Endothelial cell (in vitro differentiated cells): Measurements from ENCODE around the gene ZIC2. TPM values are rescaled to one million over a fixed set of nuclear protein-coding genes. Genes with fewer than 3 reads are reported as not detected.
"Not testable (repeated sequence)": the region's sequence is repeated elsewhere in the genome, so short reads cannot be mapped to it uniquely, and the experiment has no call there.

Experiments
- DNase-seq: peaks from one replicate; pipeline ENCODE4 v3.0.0; 2021; ENCODE audit warnings: low spot score
- H3K27ac Mint-ChIP-seq: one replicate; pipeline ENCODE4 v1.8.0; 2021; ENCODE audit warnings: mixed read lengths, inconsistent platforms; ENCODE audit not compliant: unreplicated experiment
- H3K27me3 Mint-ChIP-seq: one replicate; pipeline ENCODE4 v1.8.0; 2021; ENCODE audit warnings: mild to moderate bottlenecking, moderate library complexity, mixed read lengths, inconsistent platforms; ENCODE audit not compliant: unreplicated experiment
- H3K36me3 Mint-ChIP-seq: one replicate; pipeline ENCODE4 v1.8.0; 2021; ENCODE audit warnings: mild to moderate bottlenecking, low read depth, mixed read lengths, inconsistent platforms; ENCODE audit not compliant: unreplicated experiment
- H3K4me1 Mint-ChIP-seq: one replicate; pipeline ENCODE4 v1.8.0; 2021; ENCODE audit warnings: mild to moderate bottlenecking, mixed read lengths, inconsistent platforms; ENCODE audit not compliant: unreplicated experiment
- H3K4me3 Mint-ChIP-seq: one replicate; pipeline ENCODE4 v1.8.0; 2021; ENCODE audit warnings: mild to moderate bottlenecking, mixed read lengths, inconsistent platforms; ENCODE audit not compliant: unreplicated experiment
- H3K9me3 Mint-ChIP-seq: one replicate; pipeline ENCODE4 v1.8.0; 2021; ENCODE audit warnings: mixed read lengths, inconsistent platforms; ENCODE audit not compliant: unreplicated experiment
- total RNA-seq: library from RNA; stranded (reverse); fragmentation: NEBNext Ultra II Directional; extraction: Animal tissue kit (Norgen Biotek cat#: 25700); gene quantifications from one replicate; pipeline ENCODE4 v1.2.1, GENCODE V29; 2021; ENCODE audit not compliant: unreplicated experiment
- TF ChIP-seq, protein P1 (sequence below): fragments of 200-600 bp; sonication (generic); IDR thresholded peaks from one replicate; pipeline ENCODE4 v1.5.0; 2021; ENCODE audit warnings: antibody characterized with exemption; ENCODE audit not compliant: unreplicated experiment

ZIC2 gene
- total RNA-seq, 1 donor from 2014 or later = 3.8 TPM

DNA sequence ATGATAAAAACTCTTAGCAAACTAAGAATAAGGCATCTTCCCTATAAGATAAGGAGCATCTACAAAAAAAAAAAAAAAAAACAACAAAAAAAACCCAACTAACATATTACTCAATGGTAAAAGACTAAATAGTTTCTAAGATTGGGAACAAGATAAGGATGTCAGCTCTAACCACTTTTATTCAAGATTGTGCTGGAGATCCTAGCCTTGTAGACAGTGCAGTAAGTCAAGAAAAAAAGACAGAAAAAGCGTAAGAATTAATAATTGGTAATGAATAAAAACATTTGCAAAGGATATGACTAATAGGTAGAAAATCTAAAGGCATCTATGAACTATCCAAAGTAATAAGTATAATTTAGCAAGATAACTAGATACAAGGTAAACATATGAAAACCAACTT is 33.0 kb downstream of the ZIC2 start:
- peaks cover 1% of the 10 kb centered on the region for H3K27me3 Mint-ChIP-seq
- H3K36me3 Mint-ChIP-seq = no peaks in the 10 kb centered on the region
- H3K27ac Mint-ChIP-seq = no peak overlapping the region
- H3K9me3 Mint-ChIP-seq = no peaks in the 10 kb centered on the region
- no peak for DNase-seq
- TF ChIP-seq, protein P1, sequence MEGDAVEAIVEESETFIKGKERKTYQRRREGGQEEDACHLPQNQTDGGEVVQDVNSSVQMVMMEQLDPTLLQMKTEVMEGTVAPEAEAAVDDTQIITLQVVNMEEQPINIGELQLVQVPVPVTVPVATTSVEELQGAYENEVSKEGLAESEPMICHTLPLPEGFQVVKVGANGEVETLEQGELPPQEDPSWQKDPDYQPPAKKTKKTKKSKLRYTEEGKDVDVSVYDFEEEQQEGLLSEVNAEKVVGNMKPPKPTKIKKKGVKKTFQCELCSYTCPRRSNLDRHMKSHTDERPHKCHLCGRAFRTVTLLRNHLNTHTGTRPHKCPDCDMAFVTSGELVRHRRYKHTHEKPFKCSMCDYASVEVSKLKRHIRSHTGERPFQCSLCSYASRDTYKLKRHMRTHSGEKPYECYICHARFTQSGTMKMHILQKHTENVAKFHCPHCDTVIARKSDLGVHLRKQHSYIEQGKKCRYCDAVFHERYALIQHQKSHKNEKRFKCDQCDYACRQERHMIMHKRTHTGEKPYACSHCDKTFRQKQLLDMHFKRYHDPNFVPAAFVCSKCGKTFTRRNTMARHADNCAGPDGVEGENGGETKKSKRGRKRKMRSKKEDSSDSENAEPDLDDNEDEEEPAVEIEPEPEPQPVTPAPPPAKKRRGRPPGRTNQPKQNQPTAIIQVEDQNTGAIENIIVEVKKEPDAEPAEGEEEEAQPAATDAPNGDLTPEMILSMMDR = no peak
- peaks cover 2% of the 10 kb centered on the region for H3K4me1 Mint-ChIP-seq
- H3K4me3 Mint-ChIP-seq = no peak overlapping the region

DNA sequence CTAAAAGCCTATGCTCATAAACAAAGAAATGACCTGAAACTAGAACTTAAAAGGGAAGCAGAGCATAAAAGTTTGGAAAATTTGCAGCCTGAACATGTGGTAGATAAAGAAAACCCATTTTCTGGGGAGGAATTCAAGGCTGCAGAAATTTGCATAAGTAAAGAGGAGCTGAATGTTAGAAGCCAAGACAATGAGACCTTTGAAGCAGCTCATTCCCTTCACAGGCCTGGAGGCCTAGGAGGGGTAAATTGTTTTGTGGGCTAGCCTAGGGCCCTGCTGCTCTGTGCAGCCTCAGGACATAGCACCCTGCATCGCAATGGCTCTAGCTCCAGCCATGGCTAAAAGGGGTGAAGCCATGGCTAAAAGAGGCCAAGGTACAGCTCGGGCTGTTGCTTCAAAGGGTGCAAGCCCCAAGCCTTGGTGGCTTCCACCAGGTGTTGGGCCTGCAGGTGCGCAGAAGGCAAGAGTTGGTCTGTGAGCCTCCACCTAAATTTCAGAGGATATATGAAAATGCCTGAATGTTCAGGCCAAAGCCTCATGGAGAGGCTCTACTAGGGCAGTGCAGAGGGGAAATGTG is 38.3 kb downstream of the ZIC2 start:
- no peak for DNase-seq

DNA sequence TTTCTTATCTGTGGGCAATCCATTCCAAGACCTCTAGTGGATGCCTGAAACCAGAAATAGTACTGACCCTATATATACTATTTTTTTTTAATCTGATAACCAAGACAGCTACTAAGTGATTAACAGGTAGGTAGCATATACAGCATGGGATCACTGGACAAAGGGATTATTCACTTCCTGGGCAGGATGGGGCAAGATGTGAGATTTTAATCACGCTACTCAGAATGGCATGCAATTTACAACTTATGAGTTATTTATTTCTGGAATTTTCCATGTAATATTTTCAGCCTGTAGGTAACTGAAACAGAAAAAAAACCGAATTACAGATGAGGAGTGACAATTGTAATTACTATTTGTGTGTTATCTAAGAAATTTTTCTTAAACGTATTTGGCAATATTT is 41.2 kb downstream of the ZIC2 start:
- Mint-ChIP-seq H3K27me3 (peaks cover 4% of the 10 kb centered on the region), H3K27ac (no peak overlapping the region), H3K4me1 (no peaks in the 10 kb centered on the region), H3K36me3 (no peaks in the 10 kb centered on the region), H3K9me3 (no peaks in the 10 kb centered on the region), H3K4me3 (no peak overlapping the region)
- TF ChIP-seq, protein P1 = no peak
- DNase-seq = no peak

More for the DNA sequence above, 38.3 kb downstream of the ZIC2 start:
- TF ChIP-seq, protein P1 = no peak
- Mint-ChIP-seq H3K27me3 (peaks cover 4% of the 10 kb centered on the region), H3K4me3 (no peak overlapping the region), H3K4me1 (peaks cover 2% of the 10 kb centered on the region), H3K36me3 (no peaks in the 10 kb centered on the region), H3K27ac (no peak overlapping the region), H3K9me3 (no peaks in the 10 kb centered on the region)

DNA sequence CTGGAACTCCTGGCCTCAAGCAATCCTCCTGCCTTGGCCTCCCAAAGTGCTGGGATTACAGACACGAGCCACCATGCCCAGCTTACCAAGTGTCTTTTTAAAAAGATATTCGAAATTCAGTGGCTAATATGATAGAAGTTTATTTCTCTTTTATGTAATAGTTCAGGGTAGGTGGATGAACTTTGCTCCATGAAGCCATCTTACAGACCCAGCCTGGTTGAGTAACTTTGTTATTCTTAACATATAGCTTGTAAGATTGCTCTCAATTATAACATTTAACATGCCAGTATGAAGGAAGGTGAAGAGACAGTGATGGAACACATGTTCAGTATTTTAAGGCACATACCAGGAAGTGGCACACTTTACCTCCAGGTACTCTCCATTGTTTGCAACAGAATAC is 42.4 kb downstream of the ZIC2 start:
- Mint-ChIP-seq H3K4me1 (no peaks in the 10 kb centered on the region), H3K9me3 (no peaks in the 10 kb centered on the region), H3K4me3 (no peak overlapping the region), H3K27me3 (peaks cover 4% of the 10 kb centered on the region), H3K27ac (no peak overlapping the region), H3K36me3 (no peaks in the 10 kb centered on the region)
- DNase-seq = no peak
- TF ChIP-seq, protein P1 = no peak

DNA sequence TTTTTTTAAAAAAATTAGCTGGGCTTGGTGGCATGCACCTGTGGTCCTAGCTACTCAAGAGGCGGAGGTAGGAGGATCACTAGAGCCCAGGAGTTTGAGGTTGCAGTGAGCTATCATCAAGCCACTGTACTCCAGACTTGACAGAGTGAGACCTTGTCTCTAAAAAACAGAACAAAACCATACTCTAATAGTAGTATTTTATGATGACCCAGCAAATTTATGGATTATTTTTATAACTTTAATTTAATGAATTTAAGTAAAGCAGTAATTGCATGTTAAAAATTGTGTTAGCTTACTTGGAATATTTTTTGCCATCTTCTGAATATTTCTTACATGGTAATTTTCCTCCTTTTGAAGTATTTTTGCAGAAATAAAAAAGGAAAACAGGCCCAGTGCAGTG is 48.3 kb downstream of the ZIC2 start:
- Mint-ChIP-seq H3K9me3 (no peaks in the 10 kb centered on the region), H3K4me3 (no peak overlapping the region), H3K27me3 (no peaks in the 10 kb centered on the region), H3K4me1 (no peaks in the 10 kb centered on the region), H3K27ac (no peak overlapping the region), H3K36me3 (no peaks in the 10 kb centered on the region)
- TF ChIP-seq, protein P1 = no peak
- DNase-seq = no peak

DNA sequence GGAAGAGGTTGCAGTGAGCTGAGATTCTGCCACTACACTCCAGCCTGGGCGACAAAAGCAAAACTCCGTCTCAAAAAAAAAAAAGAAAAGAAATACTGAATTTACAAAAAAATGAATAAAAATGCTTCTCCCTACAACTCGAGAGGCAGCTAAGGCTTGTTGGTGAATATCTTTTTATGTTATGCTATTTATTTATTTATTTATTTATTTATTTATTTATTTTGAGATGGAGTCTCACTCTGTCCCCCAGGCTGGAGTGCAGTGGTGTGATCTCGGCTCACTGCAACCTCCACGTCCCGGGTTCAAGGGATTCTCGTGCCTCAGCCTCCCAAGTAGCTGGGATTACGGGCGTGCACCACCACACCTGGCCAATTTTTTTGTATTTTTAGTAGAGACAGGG is 51.1 kb downstream of the ZIC2 start:
- DNase-seq, H3K9me3 Mint-ChIP-seq, H3K27me3 Mint-ChIP-seq, H3K4me1 Mint-ChIP-seq, H3K27ac Mint-ChIP-seq, H3K36me3 Mint-ChIP-seq, H3K4me3 Mint-ChIP-seq: not testable (repeated sequence)
